ENCODE measurements around the gene CCDC3.
A peak's percentile ranks its signal among the peaks of the same experiment; 100 is the strongest.

CCDC3 gene

DNA sequence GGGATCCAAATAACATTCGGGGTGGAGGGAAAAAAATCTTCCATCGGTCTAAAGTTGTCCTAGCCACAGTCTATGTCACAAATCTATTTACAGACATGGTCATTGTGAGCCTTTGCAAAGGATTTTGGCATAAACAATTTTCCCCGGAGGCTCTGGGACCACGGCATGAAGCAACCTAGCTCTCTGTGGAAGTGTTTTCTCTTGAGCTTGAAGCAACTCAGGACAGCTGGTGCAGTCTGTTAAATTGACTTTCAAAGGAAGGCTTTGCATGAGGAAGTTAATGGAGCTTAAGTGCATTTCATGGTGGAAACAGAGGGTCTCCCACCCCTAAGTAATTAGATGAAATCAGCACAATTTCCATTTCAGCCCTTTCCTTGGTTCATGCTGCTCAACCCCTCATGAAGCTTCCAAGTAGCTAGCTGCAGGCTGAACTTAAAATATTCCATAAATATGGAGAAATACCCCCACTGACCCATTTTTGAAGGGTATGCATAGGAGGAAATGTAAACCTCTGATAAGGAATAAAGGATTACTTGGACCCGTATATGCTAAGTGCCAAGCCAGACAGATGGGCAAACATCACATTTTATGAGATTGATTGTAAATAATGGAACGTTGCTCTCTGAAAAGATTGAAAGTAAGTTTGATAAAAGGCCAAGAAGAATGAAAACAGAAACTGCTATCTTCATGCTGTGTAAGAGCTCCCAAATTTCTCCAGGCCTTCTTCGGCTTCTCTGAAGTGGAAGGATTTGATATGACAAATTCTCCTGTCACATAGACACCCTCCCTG lies 39.9 kb downstream of the CCDC3 start:
- no peak for DNase-seq (ENCODE audit: low read depth, low spot score)

- DNase-seq (ENCODE audit: low read depth, low spot score): no peak
These were observed 40.6 kb downstream of the CCDC3 start for GRCh38 chr10:12960941-12961340.

DNA sequence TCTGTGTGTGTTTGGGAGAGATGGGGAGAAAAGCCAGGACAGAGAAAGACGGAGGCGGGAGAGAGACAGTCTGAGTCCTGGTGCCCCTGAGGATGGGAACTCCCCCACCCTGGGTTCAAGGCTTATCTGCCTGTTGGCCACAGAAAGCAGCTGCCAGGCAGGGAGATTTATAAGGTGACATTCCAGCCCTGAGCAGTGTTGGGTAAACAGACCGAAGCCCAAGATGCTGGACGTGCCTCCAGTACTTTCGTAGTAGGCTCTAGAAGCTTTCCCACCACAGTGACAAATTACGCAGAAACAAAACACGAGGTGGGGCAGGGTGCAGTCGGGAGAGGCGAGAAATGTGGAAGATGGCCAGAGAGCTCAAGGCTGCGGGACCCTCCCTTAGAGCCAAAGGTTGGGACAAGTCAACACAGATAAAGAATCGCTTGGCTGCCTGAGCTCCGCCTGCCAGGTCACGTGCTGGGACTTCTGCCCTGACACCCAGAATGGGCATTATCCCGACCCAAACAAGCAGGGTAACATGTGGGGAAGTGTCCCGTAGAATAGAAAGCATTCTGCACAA lies 41.1 kb downstream of the CCDC3 start:
- DNase-seq (ENCODE audit: low read depth, low spot score): peak; percentile 34

DNA sequence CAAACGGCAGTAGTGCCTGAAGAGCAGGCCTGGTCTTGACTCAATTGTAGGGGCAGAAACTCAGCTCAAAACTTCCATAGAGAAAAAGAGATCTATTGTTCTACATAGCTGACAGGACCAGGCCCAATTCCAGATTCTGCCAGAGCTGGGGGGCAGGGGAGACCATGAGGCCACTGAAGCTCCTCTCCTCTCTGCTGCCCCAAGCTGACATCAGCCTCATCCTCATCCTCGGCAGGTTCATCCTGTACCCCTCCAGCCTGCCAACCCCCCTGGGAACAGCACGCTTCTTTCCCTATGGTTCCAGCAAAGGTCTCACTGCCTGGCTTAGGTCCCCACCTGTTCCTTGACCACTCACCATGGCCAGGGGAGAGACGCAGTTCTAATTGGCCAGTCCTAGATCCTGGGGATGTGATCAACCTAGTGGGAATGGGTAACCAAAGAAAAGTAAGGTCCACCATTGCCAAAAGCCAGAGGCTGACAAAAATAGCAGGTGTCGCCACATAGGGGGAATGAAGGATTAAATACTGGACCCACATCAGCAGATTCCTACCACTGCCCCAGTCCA lies 42.9 kb downstream of the CCDC3 start:
- no peak for DNase-seq (ENCODE audit: low read depth, low spot score)

- DNase-seq (ENCODE audit: low read depth, low spot score): no peak
These were observed 44.4 kb downstream of the CCDC3 start for GRCh38 chr10:12957081-12957480.

- no peak for DNase-seq (ENCODE audit: low read depth, low spot score)
These were observed 46.6 kb downstream of the CCDC3 start for GRCh38 chr10:12954866-12955265.

- DNase-seq (ENCODE audit: low read depth, low spot score): no peak
These were observed 50.9 kb downstream of the CCDC3 start for GRCh38 chr10:12950583-12951128.

GRCh38 chr10:12949248-12949647 lies 52.3 kb downstream of the CCDC3 start:
- no peak for DNase-seq (ENCODE audit: low read depth, low spot score)

DNA sequence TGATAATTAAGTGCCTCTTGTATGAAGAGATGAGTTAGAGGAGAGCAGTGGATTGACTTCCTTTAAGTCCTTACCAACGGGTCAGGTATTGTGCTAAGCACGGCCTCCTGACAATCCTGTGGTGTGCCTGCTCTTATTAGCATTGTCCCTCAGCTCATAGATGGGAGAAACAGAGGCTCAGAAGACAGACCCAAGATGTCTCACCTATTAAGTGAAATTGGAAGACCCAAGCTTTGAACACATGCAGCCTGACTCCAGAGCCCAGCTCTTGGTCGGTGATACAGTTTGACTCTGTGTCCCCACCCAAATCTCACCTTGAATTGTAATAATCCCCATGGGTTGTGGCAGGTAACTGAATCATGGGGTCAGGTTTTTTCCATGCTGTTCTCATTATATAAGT lies 53.8 kb downstream of the CCDC3 start:
- DNase-seq (ENCODE audit: low read depth, low spot score): no peak

- DNase-seq (ENCODE audit: low read depth, low spot score): no peak
These were observed 55.1 kb downstream of the CCDC3 start for GRCh38 chr10:12946372-12946771.

DNA sequence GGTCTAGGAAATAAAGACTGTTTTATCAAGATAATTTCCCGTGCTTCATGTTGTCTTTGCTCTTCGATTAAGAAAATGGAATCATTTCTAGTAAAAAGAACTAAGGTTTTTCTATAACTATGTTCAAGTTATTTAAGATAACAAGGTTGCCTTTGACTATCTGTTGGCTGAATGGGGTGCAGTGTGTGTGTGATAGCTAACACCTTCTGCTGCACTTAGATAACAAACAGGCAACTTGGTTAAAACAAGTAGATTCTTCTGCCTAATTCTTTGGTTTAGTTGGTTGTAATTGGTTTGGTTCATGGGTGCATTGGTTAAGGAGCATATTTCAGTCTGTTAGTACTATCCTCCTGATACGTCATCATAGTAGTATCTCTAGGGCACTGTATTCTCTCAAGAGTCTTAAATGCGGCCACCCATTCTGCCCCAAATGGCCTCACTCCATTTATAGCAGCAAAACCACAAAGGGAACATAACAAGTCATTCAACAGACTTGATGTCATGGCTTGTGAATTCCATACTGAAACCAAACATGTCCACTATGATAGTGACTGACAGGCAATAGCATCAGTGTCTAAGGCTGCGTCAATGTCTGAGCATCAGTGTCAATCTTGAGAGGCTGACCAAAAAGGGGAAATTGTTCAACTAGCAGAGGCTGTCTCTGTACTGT lies 55.7 kb downstream of the CCDC3 start:
- peak; percentile 36 for DNase-seq (ENCODE audit: low read depth, low spot score)

DNA sequence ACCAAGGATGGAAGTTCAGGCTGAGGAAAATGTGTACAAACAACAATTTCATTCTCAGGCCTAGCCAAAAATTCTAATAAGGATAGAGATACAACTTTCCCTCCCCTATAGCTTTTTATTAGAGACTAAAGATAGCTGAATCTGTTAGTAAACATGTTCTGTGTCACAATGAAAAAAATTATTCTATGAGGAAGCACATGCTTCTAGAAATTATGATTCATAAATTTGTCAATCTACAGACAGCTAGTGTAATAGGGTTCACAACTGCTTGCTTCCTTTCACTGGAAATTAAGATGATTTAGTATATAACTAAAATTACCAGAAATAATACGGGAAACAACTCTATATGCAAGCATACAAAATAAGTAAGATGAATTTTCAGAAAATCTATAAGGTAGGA lies 56.6 kb downstream of the CCDC3 start:
- no peak for DNase-seq (ENCODE audit: low read depth, low spot score)

- DNase-seq (ENCODE audit: low read depth, low spot score): no peak
These were observed 58.1 kb downstream of the CCDC3 start for GRCh38 chr10:12943425-12943824.

- no peak for DNase-seq (ENCODE audit: low read depth, low spot score)
These were observed 59.5 kb downstream of the CCDC3 start for GRCh38 chr10:12941966-12942365.

DNA sequence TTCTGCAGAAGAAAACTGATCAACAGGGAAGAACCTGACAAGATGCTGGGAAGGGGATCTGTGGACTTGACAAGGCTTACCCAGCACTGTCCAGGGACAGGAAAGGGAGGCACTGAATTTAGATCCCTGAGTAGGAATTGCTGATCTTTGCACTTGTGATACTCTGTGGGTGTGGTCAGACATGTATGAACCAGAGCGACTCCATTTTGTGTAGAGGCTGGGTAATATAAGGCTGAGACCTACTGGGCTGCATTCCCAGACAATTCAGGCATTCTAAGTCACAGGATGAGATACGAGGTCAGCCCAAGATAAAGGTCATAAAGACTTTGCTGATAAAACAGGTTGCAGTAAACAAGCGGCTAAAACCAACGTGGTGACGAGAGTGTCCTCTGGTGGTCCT lies 60.7 kb downstream of the CCDC3 start:
- no peak for DNase-seq (ENCODE audit: low read depth, low spot score)

DNA sequence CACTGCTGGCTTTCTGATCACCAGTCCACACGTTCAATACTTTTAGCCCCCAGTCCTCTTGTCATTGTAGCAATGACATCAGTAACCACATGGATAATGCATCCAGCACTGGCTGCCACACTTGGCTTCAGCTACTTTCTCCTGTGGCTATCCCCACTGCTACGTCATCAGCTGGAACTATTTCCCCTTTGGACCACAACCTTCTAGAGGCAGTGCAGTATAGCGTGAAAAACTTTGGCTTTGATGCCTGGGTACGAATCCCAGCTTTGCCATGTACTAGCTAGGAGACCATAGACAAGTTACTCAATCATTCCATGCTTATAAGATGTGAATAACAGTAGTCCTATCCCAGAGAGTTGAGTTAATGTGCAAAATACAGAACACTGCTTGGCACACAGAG lies 63.2 kb downstream of the CCDC3 start:
- peak; percentile 76 for DNase-seq (ENCODE audit: low read depth, low spot score)

GRCh38 chr10:12937527-12937926 lies 64.0 kb downstream of the CCDC3 start:
- DNase-seq (ENCODE audit: low read depth, low spot score): no peak

- no peak for DNase-seq (ENCODE audit: low read depth, low spot score)
These were observed 66.7 kb downstream of the CCDC3 start for GRCh38 chr10:12934777-12935176.

DNA sequence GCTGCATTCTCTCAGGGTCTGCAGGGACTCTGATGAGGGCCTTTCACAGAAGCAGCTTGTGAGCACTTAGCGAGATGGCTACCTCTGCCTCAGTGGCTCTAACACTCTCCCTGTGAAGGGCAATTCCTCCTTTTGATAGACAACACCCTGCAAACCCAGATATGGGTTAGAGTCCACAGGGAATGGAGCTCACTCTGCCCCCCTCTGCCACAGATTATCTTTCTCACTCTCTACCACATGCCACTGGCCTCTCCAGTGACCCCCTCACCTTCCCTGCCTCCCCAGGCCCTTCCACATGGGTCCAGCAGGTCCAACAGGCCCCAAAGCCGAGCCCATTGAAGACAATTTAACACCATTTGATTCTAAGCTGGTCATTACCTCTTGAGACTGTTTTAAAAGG lies 72.1 kb downstream of the CCDC3 start:
- DNase-seq (ENCODE audit: low read depth, low spot score): no peak

DNA sequence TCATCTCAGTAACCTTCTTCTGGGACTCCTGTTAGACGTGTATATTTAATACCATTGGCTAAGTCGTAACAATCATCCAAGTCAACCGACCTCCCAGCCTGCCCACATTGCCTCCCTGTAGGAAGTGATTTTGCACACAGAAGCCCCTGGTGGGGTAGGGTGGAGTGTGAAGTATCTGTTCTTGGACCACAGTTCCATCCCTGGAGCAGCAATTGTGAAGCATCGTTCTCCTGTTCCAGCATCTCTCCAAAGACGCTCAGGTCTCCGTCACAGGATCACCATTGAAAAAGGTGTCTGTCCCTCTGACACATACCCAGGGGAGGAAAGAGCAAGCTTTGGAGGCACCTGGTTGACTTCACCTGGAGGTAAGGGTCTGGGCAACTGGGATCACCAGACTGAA lies 72.9 kb downstream of the CCDC3 start:
- no peak for DNase-seq (ENCODE audit: low read depth, low spot score)

GRCh38 chr10:12927896-12928295 lies 73.6 kb downstream of the CCDC3 start:
- no peak for DNase-seq (ENCODE audit: low read depth, low spot score)

- DNase-seq (ENCODE audit: low read depth, low spot score): no peak
These were observed 75.7 kb downstream of the CCDC3 start for GRCh38 chr10:12925845-12926244.
